GM23338 (cell line): ENCODE measurements around the gene ZNF140.

Source experiments
- EZH2 ChIP-seq: fragments of 200-600 bp; sonication (generic); IDR thresholded peaks from one replicate; pipeline ENCODE4 v1.8.0; 2017; ENCODE audit warnings: antibody characterized with exemption, mild to moderate bottlenecking, low read depth; ENCODE audit not compliant: unreplicated experiment
- EZH2phosphoT487 ChIP-seq: fragments of 200-600 bp; sonication (generic); IDR thresholded peaks from one replicate; pipeline ENCODE4 v1.8.1; 2018; ENCODE audit warnings: antibody characterized with exemption; ENCODE audit not compliant: unreplicated experiment
- POLR2AphosphoS5 ChIP-seq: IDR thresholded peaks from 2 replicates; pipeline ENCODE4 v1.6.1; 2016; ENCODE audit warnings: antibody characterized with exemption, low read depth
- ZNF114 ChIP-seq: fragments of 250-450 bp; sonication (Bioruptor Pico); IDR thresholded peaks from 2 replicates; pipeline ENCODE4 v1.5.0; 2020; ENCODE audit warnings: mild to moderate bottlenecking, moderate library complexity
- ZNF331 ChIP-seq: fragments of 250-450 bp; sonication (Bioruptor Pico); IDR thresholded peaks from 2 replicates; pipeline ENCODE4 v1.5.0; 2020; ENCODE audit warnings: low read depth, mild to moderate bottlenecking, moderate library complexity
- TF ChIP-seq, protein P1 (sequence below), 2 experiments: fragments of 200-600 bp in 1 of 2; sonication (generic) in 1 of 2; conservative IDR thresholded peaks; 2 replicates each; pipeline versions ENCODE4 v1.5.1 to v1.6.1; 2016 to 2017; ENCODE audit warnings: antibody characterized with exemption in 2 of 2, low read depth in 2 of 2, mild to moderate bottlenecking in 2 of 2, moderate library complexity in 1 of 2
- TF ChIP-seq, protein P2 (sequence below): IDR thresholded peaks from 2 replicates; pipeline ENCODE4 v1.6.1; 2016; ENCODE audit warnings: antibody characterized with exemption
- TF ChIP-seq, protein P3 (sequence below): fragments of 250-450 bp; sonication (Bioruptor Pico); IDR thresholded peaks from 2 replicates; pipeline ENCODE4 v1.5.0; 2020; ENCODE audit warnings: mild to moderate bottlenecking, moderate library complexity

DNA sequence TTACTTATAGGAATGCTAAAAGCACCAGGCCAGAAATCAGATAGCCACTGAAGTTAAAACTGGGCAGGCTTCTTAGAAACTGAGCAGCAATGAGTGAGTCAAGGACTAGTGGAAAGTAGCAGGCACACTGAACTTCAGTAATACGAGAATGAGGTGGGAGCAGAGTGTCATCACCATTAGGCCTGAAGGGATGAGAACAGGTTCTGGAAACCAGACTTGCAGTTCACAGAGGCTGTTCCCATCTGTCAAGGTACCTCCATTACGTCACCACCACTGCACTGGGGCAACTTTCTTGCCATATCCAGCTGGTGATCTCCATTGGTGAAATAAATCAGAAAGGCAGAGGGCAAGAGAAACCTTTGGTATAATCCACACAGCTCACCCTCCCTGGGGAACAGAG, 65.3 kb downstream of the ZNF140 start:
- TF ChIP-seq, protein P1, sequence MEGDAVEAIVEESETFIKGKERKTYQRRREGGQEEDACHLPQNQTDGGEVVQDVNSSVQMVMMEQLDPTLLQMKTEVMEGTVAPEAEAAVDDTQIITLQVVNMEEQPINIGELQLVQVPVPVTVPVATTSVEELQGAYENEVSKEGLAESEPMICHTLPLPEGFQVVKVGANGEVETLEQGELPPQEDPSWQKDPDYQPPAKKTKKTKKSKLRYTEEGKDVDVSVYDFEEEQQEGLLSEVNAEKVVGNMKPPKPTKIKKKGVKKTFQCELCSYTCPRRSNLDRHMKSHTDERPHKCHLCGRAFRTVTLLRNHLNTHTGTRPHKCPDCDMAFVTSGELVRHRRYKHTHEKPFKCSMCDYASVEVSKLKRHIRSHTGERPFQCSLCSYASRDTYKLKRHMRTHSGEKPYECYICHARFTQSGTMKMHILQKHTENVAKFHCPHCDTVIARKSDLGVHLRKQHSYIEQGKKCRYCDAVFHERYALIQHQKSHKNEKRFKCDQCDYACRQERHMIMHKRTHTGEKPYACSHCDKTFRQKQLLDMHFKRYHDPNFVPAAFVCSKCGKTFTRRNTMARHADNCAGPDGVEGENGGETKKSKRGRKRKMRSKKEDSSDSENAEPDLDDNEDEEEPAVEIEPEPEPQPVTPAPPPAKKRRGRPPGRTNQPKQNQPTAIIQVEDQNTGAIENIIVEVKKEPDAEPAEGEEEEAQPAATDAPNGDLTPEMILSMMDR (conservative IDR thresholded peaks at IDR 0.05; ENCODE audit: low read depth in 2 of 2): no peak
- TF ChIP-seq POLR2AphosphoS5: no peak
- TF ChIP-seq ZNF331 (CRISPR knock-in tag): no peak
- no peak for TF ChIP-seq EZH2phosphoT487
- TF ChIP-seq EZH2: no peak
- TF ChIP-seq, protein P2, sequence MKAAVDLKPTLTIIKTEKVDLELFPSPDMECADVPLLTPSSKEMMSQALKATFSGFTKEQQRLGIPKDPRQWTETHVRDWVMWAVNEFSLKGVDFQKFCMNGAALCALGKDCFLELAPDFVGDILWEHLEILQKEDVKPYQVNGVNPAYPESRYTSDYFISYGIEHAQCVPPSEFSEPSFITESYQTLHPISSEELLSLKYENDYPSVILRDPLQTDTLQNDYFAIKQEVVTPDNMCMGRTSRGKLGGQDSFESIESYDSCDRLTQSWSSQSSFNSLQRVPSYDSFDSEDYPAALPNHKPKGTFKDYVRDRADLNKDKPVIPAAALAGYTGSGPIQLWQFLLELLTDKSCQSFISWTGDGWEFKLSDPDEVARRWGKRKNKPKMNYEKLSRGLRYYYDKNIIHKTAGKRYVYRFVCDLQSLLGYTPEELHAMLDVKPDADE: no peak
- TF ChIP-seq, protein P3, sequence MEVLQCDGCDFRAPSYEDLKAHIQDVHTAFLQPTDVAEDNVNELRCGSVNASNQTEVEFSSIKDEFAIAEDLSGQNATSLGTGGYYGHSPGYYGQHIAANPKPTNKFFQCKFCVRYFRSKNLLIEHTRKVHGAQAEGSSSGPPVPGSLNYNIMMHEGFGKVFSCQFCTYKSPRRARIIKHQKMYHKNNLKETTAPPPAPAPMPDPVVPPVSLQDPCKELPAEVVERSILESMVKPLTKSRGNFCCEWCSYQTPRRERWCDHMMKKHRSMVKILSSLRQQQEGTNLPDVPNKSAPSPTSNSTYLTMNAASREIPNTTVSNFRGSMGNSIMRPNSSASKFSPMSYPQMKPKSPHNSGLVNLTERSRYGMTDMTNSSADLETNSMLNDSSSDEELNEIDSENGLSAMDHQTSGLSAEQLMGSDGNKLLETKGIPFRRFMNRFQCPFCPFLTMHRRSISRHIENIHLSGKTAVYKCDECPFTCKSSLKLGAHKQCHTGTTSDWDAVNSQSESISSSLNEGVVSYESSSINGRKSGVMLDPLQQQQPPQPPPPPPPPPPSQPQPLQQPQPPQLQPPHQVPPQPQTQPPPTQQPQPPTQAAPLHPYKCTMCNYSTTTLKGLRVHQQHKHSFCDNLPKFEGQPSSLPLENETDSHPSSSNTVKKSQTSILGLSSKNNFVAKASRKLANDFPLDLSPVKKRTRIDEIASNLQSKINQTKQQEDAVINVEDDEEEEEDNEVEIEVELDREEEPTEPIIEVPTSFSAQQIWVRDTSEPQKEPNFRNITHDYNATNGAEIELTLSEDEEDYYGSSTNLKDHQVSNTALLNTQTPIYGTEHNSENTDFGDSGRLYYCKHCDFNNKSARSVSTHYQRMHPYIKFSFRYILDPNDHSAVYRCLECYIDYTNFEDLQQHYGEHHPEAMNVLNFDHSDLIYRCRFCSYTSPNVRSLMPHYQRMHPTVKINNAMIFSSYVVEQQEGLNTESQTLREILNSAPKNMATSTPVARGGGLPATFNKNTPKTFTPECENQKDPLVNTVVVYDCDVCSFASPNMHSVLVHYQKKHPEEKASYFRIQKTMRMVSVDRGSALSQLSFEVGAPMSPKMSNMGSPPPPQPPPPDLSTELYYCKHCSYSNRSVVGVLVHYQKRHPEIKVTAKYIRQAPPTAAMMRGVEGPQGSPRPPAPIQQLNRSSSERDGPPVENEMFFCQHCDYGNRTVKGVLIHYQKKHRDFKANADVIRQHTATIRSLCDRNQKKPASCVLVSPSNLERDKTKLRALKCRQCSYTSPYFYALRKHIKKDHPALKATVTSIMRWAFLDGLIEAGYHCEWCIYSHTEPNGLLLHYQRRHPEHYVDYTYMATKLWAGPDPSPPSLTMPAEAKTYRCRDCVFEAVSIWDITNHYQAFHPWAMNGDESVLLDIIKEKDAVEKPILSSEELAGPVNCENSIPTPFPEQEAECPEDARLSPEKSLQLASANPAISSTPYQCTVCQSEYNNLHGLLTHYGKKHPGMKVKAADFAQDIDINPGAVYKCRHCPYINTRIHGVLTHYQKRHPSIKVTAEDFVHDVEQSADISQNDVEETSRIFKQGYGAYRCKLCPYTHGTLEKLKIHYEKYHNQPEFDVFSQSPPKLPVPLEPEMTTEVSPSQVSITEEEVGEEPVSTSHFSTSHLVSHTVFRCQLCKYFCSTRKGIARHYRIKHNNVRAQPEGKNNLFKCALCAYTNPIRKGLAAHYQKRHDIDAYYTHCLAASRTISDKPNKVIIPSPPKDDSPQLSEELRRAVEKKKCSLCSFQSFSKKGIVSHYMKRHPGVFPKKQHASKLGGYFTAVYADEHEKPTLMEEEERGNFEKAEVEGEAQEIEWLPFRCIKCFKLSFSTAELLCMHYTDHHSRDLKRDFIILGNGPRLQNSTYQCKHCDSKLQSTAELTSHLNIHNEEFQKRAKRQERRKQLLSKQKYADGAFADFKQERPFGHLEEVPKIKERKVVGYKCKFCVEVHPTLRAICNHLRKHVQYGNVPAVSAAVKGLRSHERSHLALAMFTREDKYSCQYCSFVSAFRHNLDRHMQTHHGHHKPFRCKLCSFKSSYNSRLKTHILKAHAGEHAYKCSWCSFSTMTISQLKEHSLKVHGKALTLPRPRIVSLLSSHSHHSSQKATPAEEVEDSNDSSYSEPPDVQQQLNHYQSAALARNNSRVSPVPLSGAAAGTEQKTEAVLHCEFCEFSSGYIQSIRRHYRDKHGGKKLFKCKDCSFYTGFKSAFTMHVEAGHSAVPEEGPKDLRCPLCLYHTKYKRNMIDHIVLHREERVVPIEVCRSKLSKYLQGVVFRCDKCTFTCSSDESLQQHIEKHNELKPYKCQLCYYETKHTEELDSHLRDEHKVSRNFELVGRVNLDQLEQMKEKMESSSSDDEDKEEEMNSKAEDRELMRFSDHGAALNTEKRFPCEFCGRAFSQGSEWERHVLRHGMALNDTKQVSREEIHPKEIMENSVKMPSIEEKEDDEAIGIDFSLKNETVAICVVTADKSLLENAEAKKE (CRISPR knock-in tag): no peak
- no peak for TF ChIP-seq ZNF114 (CRISPR knock-in tag)
